Natural killer cell (primary cell): ENCODE results near the gene CLECL1. TPM values are rescaled to one million over a fixed set of nuclear protein-coding genes. Genes with fewer than 3 reads are reported as not detected.

ENCODE experiments used
- ATAC-seq, 3 donors: fragments of 150-1000 bp in 2 of 3; fragments of 200-7000 bp in 1 of 3; cut with Tn5 transposase; 1 replicate in 1 of 3; 2 replicates in 2 of 3; pipeline ENCODE4 v1.10.0; 2021; ENCODE audit warnings: mild to moderate bottlenecking in 2 of 3, moderate library complexity in 2 of 3
- DNase-seq, 2 donors: peaks; one replicate each; pipeline versions ENCODE4 v3.0.0 to v3.0.0-alpha.2; 2013 to 2021; ENCODE audit warnings: mixed read lengths in 1 of 2
- H3K27ac ChIP-seq: one replicate; pipeline ENCODE4 v1.5.1; 2013; ENCODE audit warnings: mild to moderate bottlenecking, low read length
- H3K27me3 ChIP-seq: one replicate; pipeline ENCODE4 v1.6.1; 2013; ENCODE audit warnings: low read length; ENCODE audit not compliant: control insufficient read depth, insufficient read depth
- H3K36me3 ChIP-seq: one replicate; pipeline ENCODE4 v1.6.1; 2013; ENCODE audit warnings: low read length; ENCODE audit not compliant: control insufficient read depth, insufficient read depth
- H3K4me1 ChIP-seq: one replicate; pipeline ENCODE4 v1.6.1; 2013; ENCODE audit warnings: low read length; ENCODE audit not compliant: control insufficient read depth, insufficient read depth
- H3K4me3 ChIP-seq: one replicate; pipeline ENCODE4 v1.5.1; 2013; ENCODE audit warnings: low read length
- H3K9me3 ChIP-seq: one replicate; pipeline ENCODE4 v1.6.1; 2013; ENCODE audit warnings: low read length; ENCODE audit not compliant: control insufficient read depth, insufficient read depth
- H3K27ac Mint-ChIP-seq, 2 donors: one replicate each; pipeline ENCODE4 v1.8.0; 2022; ENCODE audit warnings: mild to moderate bottlenecking in 2 of 2, mixed read lengths in 2 of 2, moderate library complexity in 1 of 2
- H3K27me3 Mint-ChIP-seq, 2 donors: one replicate each; pipeline ENCODE4 v1.8.0; 2022; ENCODE audit warnings: low read depth in 2 of 2, mixed read lengths in 2 of 2
- H3K36me3 Mint-ChIP-seq: one replicate; pipeline ENCODE4 v1.8.0; 2022; ENCODE audit warnings: mixed read lengths
- H3K4me1 Mint-ChIP-seq, 2 donors: one replicate each; pipeline ENCODE4 v1.8.0; 2022; ENCODE audit warnings: mixed read lengths in 2 of 2
- H3K4me3 Mint-ChIP-seq: one replicate; pipeline ENCODE4 v1.8.0; 2022; ENCODE audit warnings: mild to moderate bottlenecking, moderate library complexity, mixed read lengths
- H3K9me3 Mint-ChIP-seq, 2 donors: one replicate each; pipeline ENCODE4 v1.8.0; 2022; ENCODE audit warnings: mixed read lengths in 2 of 2
- WGBS: methylation state at CpG from one replicate; pipeline ENCODE4 v1.1.7; 2013; ENCODE audit warnings: missing lambda C conversion rate; ENCODE audit not compliant: insufficient coverage; 5-methylcytosine and 5-hydroxymethylcytosine counted together
- intact Hi-C: fragments of 100-400 bp; cut with micrococcal nuclease; formaldehyde crosslinking; loops from one replicate; pipeline ENCODE4 v1.14.2; 2022
- total RNA-seq, 4 donors: library from RNA; stranded (reverse); fragments of 120-200 nt in 1 of 4; gene quantifications; one replicate each; pipeline versions ENCODE4 v1.2.3 to v1.2.4, GENCODE V29; 2013 to 2022
- TF ChIP-seq, protein P1 (sequence below): fragments of 200-600 bp; IDR thresholded peaks from one replicate; pipeline ENCODE4 v1.8.0; 2022; ENCODE audit warnings: antibody characterized with exemption

Gene CLECL1
- total RNA-seq, 3 donors from 2014 or later (not counting 1 experiment from before 2014, with no cell fraction given): 0.64 to 1.5 (median 0.72) TPM

DNA sequence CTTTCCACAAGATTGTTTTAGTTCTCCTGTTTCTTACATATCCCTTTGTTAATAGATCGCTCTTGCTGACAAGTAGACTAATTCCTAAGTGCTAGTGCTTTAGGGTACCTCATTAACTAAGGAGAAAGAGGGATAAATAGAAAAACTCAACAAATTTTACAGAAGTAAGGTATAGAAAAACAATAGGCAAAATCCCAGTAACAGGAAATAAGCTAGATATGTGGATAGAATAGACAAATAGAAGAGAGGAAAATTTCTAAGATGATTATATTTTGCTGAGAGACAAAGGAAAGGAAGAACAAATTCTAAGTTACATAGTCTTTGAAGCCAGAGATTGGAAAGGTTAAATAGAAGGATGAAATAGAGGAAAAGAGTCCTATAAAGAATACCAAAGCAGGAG lies 26.8 kb upstream of the CLECL1 start:
- Mint-ChIP-seq H3K36me3 (peaks cover 31% of the 10 kb centered on the region), H3K27ac (peak overlapping the region; percentile 93 to 100), H3K4me3 (peak overlapping the region; percentile 99), H3K9me3 (no peaks in the 10 kb centered on the region), H3K4me1 (peaks cover 78 to 83% of the 10 kb centered on the region in 2 donors), H3K27me3 (no peaks in the 10 kb centered on the region)
- WGBS: no CpG with 5 or more reads among the region's 1 CpG
- Histone ChIP-seq H3K27ac (peak overlapping the region; percentile 100), H3K9me3 (no peaks in the 10 kb centered on the region), H3K4me3 (peak overlapping the region; percentile 55), H3K27me3 (no peaks in the 10 kb centered on the region), H3K4me1 (peaks cover 25% of the 10 kb centered on the region), H3K36me3 (peaks cover 23% of the 10 kb centered on the region)
- intact Hi-C loops: loop anchor here (1.0 kb wide), 1 partner anchor 70 kb away; no protein-coding TSS in a partner anchor
- peak in 1 of 2 donors; percentile 36 for DNase-seq
- TF ChIP-seq, protein P1, sequence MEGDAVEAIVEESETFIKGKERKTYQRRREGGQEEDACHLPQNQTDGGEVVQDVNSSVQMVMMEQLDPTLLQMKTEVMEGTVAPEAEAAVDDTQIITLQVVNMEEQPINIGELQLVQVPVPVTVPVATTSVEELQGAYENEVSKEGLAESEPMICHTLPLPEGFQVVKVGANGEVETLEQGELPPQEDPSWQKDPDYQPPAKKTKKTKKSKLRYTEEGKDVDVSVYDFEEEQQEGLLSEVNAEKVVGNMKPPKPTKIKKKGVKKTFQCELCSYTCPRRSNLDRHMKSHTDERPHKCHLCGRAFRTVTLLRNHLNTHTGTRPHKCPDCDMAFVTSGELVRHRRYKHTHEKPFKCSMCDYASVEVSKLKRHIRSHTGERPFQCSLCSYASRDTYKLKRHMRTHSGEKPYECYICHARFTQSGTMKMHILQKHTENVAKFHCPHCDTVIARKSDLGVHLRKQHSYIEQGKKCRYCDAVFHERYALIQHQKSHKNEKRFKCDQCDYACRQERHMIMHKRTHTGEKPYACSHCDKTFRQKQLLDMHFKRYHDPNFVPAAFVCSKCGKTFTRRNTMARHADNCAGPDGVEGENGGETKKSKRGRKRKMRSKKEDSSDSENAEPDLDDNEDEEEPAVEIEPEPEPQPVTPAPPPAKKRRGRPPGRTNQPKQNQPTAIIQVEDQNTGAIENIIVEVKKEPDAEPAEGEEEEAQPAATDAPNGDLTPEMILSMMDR: no peak
- no peak for ATAC-seq

DNA sequence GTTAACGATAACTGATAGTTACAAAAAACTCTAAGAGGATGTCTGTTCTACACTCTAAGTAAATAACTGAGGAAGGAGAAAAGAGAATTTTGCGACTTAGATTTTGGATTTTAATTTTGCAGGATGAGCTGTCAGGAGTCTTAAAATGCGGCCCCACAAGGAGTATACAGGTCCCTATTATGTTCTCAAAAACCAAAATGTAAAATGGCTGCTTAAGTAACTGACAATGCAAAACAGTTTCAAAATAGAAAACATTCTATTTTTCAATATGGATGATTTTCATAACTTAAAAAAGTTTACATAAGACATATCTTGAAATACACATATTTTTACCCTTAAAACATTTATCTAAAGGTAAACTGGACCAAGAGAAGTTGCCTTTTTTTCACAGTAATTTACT lies 25.2 kb upstream of the CLECL1 start:
- Mint-ChIP-seq H3K9me3 (no peaks in the 10 kb centered on the region), H3K36me3 (peaks cover 46% of the 10 kb centered on the region), H3K27me3 (no peaks in the 10 kb centered on the region), H3K4me1 (peaks cover 70 to 82% of the 10 kb centered on the region in 2 donors), H3K27ac (peak overlapping the region; percentile 93 to 100), H3K4me3 (peak overlapping the region; percentile 99)
- Histone ChIP-seq H3K27ac (peak overlapping the region; percentile 100), H3K9me3 (no peaks in the 10 kb centered on the region), H3K36me3 (peaks cover 39% of the 10 kb centered on the region), H3K27me3 (no peaks in the 10 kb centered on the region), H3K4me1 (peaks cover 11% of the 10 kb centered on the region), H3K4me3 (peak overlapping the region; percentile 55)
- ATAC-seq (no peak), DNase-seq (peak in 1 of 2 donors; percentile 43)
- TF ChIP-seq, protein P1: no peak
- intact Hi-C loops: no loop called here
- 0% methylated on average over 1 of the region's 3 CpGs for WGBS

DNA sequence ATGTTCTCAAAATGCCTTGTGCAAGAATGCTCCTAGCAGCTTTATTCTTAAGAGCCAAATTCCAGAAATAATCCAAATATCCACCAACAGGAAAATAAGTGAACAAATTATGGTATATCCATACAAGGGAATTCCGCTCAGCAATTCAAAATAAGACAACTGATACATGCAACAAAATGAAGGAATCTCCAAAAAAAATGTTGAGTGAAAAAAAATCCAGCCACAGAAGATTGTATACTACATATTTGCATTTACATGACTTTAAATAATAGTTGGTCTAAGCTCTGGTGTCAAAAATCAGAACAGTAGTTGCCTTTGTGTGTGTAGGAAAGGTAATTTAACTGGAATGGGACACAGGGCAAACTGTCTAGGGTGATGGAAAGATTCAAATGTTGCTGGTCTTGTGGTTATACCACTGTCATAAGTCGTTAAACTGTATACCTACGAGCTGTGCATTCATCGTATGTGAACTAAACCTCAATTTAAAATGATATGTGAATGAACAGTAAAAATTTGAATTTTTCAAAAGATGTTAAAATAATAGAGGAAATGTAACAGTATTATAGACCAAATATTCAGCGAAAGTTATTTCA lies 24.6 kb upstream of the CLECL1 start:
- H3K4me3 Mint-ChIP-seq: peak overlapping the region; percentile 99
- peak in 1 of 2 donors; percentile 49 for DNase-seq
- H3K36me3 Mint-ChIP-seq: peaks cover 51% of the 10 kb centered on the region
- no peaks in the 10 kb centered on the region for H3K27me3 Mint-ChIP-seq
- H3K27ac Mint-ChIP-seq: peak overlapping the region; percentile 93 to 100
- TF ChIP-seq, protein P1: no peak
- peak overlapping the region; percentile 55 for H3K4me3 ChIP-seq
- peaks cover 45% of the 10 kb centered on the region for H3K36me3 ChIP-seq
- no CpG with 5 or more reads among the region's 5 CpGs for WGBS
- H3K27me3 ChIP-seq: no peaks in the 10 kb centered on the region
- no peaks in the 10 kb centered on the region for H3K9me3 ChIP-seq
- intact Hi-C loops: no loop called here
- no peak for ATAC-seq
- no peaks in the 10 kb centered on the region for H3K9me3 Mint-ChIP-seq
- peaks cover 11% of the 10 kb centered on the region for H3K4me1 ChIP-seq
- H3K27ac ChIP-seq: peak overlapping the region; percentile 100
- H3K4me1 Mint-ChIP-seq: peaks cover 66 to 84% of the 10 kb centered on the region in 2 donors
